H54 (cell line): Measurements from ENCODE around the gene SLC35G4.
"Not testable (repeated sequence)": the region's sequence is repeated elsewhere in the genome, so short reads cannot be mapped to it uniquely, and the experiment has no call there.

ENCODE experiments used
- DNase-seq: peaks from one replicate; pipeline ENCODE4 v3.0.0; 2011; ENCODE audit warnings: low spot score, mixed read lengths; ENCODE audit not compliant: insufficient read length
- FAIRE-seq: peaks from 3 replicates; lab custom pipeline; 2011; peaks lifted over from hg19 to GRCh38; lab: Jason Lieb, UNC
- POLR2A ChIP-seq: IDR thresholded peaks from 2 replicates; pipeline ENCODE4 v1.6.1; 2011; ENCODE audit warnings: low read depth, mild to moderate bottlenecking, low read length

The SLC35G4 gene

DNA sequence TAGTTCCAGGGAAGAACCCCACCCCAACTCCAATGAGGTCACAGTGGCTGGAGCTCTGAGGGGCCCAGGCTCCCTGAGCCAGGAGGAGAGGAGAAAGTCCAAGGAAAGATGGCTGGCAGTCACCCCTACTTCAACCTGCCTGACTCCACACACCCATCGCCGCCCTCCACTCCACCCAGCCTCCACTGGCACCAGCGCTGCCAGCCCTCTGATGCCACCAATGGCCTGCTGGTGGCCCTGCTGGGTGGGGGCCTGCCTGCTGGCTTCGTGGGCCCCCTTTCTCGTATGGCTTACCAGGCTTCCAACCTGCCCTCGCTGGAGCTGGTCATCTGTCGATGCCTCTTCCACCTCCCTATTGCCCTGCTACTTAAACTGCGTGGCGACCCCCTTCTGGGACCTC is at the start of gene SLC35G4:
Gene SLC35G4, plus strand, starts transcription at position 109 of the 400 bp plus-strand sequence. Its CDS starts 0 bp downstream, at position 109.
- FAIRE-seq, result not testable (repeated sequence)

DNA sequence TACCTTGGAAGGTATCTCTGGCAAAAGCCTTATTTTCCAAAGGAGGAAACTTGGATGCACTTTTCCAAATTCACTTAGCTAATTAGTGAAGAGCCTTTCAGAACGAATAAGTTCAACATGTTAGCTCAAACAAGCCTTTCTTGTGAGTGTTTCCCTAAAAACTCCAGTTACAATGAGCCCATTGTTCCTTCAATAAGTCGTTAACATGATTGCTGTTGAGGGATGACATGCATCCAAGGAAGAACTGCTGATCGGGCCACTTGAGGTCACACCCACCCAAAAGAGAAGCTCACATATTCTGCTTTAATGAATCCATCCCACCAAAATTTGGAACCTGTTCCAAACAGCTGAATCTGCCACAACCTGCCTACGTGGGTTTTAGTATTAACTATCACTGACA is 48.1 kb upstream of the SLC35G4 start:
- DNase-seq (no peak), FAIRE-seq (no peak)
- no peak for TF ChIP-seq POLR2A

More for the DNA sequence above, at the start of gene SLC35G4:
- DNase-seq, result not testable (repeated sequence)

DNA sequence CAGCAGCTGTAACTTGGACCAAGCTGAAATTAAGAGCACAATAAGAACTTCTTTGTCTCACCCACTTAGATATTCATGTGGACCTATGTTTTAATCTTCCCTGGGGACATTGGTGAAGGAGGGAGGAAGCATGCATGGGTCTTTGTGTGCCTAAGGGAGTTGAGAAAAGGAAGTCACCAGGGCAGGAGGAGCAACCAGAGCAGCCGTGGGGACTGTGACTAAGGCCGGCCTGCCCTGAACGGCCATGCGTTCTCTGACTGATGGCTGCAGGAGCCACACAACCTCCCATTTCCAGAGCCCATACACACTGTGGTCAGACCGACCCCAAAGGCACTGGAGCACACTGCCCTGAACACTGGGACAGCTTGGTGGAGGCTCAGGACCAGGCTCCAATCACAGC is 43.7 kb upstream of the SLC35G4 start:
- FAIRE-seq (no peak), DNase-seq (no peak)

DNA sequence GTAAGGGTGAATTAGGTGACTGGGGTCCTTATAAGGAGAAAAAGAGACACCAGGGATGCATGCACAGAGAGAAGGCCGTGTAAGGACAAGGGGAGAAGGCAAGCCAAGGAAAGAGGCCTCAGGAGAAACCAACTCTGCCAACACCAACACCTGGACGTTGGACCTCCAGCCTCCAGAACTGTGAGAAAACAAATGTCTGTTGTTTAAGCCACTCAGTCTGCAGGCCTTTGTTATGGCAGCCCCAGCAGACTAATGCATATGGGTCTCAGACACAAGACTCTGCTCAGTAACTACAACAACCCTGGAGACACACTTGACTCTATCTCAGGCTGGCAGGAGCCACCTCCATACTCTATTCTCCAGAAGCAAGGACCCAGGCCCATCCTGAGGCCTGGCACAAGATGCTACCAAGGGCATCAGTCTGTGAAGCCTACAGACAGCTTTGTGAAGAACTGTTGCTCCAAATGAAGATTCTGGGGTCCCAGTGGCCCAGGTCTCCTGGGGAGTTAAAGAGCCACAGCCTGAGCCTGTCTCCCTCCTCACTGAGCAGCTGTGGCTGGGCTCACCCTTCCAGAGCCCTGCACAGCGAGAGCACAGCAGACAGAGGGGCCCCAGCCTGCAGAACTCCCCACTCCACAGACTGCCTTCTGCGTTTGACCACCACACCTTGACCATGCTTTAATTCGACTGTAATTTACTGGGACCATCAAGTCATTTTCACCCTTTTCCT is 43.0 kb upstream of the SLC35G4 start:
- no peak for TF ChIP-seq POLR2A
- DNase-seq (no peak), FAIRE-seq (no peak)

More for the DNA sequence above, 43.7 kb upstream of the SLC35G4 start:
- TF ChIP-seq POLR2A, result no peak

DNA sequence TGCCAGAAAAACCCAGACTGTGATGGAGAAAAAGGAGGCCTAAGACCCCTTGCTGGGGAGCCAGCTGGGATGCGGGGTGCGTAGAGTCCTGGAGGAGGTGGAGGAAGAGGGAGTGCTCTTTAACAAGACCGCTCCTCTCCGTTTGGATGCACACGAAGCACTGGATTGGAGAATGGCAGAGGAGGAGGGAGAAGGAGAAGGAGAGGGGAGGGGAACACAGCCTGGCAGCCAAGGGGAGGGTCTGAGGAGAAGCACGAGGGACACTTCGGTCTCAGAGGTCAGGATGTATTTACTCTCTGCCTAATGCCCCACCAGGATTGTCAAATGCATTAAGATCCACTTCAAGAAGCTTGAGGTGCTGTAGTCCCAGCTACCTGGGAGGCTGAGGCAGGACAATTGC is 42.0 kb upstream of the SLC35G4 start:
- TF ChIP-seq POLR2A, result no peak
- no peak for FAIRE-seq
- no peak for DNase-seq

DNA sequence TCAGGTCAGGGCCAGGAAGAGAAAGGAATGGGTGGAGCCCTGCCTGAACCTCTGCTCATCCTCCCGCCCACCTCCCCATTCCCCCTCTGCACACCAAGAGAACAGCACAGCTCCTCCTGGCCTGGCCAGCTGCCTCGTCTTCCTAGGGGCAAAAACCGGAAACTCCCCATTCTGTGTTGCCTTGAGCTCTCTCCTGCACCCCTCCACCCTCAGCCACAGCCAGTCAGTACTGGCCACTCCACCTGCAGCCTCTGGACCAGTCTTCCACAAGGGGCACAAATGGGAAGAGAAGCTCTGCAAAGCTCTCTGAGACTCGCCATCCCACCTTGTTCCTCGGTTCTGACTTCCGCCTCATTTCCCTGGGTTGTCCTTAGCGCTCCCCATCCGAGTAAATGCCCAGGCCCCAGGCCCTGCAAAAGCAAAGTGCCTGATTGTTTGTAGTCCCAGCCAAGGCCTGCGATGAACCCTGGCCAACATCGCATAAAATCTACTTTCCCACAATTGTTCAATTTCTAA is 39.3 kb upstream of the SLC35G4 start:
- DNase-seq (no peak), FAIRE-seq (no peak)
- no peak for TF ChIP-seq POLR2A

DNA sequence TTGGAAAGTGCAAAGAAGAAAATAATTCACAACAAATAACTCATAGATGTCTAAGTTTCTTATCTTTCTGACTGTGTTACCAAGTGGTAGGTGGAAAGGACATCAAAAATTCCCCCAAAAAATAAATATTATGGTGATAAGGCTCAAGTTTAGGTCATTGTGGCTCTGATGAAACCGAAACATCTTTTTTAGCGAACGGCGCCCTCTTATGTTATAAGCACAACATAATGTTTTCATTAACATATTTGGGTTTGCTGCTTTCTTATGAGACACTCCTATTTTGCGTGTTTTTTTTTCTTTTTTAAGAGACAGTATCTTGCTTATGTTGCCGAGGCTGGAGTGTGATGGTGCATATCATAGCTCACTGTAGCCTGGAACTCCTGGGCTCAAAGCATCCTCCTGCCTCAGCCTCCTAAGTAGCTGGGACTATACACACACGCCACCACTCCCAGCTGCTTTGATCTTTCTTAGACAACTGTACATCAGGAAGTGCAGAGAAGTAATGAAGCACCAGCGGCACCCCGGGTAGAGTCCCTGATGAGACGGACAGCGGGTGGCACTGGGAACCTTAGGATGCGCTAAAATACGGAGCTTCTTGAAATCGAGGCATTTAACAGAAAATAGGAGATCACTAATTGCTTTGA is 38.5 kb upstream of the SLC35G4 start:
- DNase-seq, result no peak
- TF ChIP-seq POLR2A, result no peak
- peak; percentile 55 for FAIRE-seq

DNA sequence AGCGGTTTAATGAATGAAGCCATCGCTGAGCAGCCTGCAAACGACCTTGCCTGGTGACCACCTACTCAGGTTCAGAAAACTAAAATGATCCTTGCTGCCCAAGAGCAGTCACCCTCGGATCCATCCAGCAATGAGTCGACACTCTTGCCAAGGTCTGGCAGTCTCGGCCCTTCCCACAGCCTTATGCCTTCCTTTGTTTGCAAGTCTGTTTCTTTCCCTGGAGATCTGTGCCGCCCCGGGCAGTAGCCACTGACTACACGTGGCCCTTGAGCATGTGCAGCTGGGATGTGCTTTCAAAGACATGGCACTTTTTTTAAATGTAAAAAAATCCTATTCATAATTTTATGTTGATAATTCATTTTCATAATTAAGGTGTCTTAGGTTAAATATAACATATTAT is 37.2 kb upstream of the SLC35G4 start:
- FAIRE-seq, result no peak
- no peak for TF ChIP-seq POLR2A
- DNase-seq, result no peak

DNA sequence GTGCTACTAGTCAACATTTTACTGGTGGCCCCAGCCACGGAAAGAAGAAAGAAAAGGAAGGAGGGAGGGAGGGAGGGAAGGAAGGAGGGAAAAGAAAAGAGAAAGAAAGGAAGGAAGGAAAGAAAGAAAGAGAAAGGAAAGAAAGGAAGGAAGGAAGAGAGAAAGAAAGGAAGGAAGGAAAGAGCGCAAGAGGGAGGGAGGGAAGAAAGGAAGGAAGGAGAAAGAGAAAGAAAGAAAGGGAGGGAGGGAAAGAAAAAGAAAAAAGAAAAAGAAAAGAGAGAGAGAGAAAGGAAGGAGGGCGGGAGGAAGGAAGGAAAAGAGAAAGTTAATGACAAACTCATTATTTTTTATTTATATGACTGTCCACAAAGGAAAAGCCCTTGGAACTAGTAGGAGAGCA is 34.9 kb upstream of the SLC35G4 start:
- no peak for TF ChIP-seq POLR2A
- no peak for FAIRE-seq
- no peak for DNase-seq

DNA sequence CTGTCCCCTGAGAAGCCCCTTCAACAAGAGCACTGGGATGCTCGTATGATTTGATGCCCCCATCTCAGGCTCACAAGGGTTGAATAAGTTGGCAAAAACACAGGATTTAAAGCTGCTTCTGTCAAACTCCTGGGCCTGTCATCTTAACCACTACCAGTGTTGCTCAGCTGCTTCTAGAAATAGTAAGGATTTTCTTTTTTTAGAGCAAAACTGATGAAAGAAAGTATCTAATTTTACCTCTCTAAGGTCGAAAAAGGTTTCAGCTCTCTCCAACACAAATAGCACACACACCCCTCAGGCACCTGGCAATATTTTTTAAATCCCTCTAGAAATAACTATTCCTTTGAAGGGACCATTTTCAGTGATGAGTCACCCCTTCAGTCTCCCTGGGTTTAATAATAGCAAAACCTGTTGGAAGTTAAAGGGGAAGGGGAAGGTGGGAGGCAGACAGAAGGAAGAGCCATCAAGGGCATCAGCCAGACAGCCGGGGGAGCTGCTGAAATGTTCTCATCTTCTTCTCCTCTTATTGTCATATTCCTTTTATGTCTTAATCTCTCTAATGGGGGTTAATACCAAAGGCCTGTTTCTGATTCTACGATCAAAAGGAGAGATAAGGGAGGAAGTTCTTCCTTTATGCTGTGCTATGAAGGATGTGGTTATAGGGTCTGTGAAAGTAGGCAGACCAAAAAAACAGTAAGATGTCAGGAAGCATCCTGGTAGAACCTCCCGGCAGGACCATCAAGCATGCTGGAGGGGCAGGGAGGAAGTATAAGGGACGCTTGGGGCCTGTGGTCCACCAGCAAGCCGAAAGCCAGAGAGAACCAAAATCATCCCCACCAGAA is 31.9 kb upstream of the SLC35G4 start:
- no peak for TF ChIP-seq POLR2A
- DNase-seq, result no peak
- FAIRE-seq, result no peak

DNA sequence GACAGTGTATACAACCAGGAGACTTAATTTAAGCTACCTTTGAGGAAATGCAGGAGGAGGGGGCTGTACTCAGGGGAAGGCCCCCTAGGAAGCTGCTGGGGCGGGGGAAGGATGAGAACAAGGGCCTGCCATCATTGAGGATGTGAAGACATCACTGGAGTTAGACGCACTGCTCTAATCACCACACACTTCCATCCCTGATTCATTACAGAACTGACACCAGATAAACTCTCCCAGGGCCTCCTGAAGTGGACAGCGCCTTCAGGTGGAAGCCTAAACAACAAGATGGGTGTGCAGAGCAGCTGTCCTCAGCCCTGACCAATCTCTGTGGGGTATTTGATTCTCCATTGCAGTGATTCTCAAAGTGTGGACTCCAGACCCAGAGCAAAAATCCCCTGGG is 30.6 kb upstream of the SLC35G4 start:
- TF ChIP-seq POLR2A, result no peak
- FAIRE-seq, result no peak
- DNase-seq, result no peak

DNA sequence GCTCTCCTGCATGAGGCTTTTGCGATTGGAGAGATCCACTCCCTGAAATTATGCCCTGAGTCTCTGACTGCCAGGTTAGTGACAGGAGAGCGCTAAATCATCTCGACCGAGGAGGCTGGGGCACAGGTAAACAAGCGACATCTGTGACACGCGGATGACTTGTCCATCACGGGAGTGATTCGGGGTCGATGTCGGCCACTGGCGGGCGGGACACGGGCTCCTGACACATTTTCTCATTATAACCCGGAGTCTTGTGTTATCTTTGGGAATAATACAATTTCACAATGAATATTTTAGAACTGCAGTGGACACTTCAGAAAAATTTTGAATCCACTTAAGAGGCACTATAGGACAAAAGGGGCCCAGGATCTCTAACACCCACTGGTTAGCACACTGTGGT is 29.5 kb upstream of the SLC35G4 start:
- TF ChIP-seq POLR2A, result no peak
- FAIRE-seq (no peak), DNase-seq (no peak)

DNA sequence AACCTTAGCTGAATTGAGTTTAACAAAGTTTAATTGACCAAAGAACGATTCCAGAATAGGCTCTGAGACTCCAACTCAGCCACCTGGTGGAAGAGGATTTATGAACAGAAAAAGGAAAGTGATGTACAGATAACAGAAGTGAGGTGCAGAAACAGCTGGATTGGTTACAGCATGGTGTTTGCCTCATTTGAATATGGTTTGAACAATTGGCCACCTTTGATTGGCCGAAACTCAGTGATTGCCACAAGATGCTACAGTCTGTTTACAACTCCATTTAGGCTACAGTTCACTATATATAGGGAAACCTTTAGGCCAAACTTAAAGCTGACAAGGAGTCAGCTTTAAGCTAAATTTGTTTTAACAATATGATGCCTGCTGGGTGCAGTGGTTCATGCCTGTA is 28.1 kb upstream of the SLC35G4 start:
- FAIRE-seq (no peak), DNase-seq (no peak)
- TF ChIP-seq POLR2A, result no peak

DNA sequence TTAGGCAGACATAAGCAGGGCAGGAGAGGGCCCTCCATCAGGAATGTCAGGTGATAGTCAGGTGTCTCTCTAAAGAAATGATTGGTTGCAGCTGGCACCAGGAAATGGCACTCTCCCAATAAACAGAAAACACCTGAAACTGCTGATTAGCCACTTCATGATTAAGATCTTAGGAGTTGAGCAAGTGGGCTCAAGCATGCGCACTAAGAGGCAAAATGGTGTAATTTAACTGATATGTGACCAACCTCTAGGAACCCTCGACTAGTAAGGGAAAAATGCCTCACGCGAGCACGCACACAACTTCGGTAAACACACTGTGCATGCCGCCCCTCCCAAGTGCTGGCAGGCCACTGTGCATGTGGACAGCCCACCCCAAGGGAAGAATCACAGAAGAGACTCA is 23.8 kb upstream of the SLC35G4 start:
- FAIRE-seq, result no peak
- no peak for DNase-seq
- no peak for TF ChIP-seq POLR2A
